IMR-90 (cell line): Measurements from ENCODE around the gene DPAGT1. TPM values are rescaled to one million over a fixed set of nuclear protein-coding genes. Genes with fewer than 3 reads are reported as not detected.

Experiments
- ATAC-seq: fragments of 200-7000 bp; cut with Tn5 transposase; 2 replicates; pipeline ENCODE4 v1.9.1; 2020; ENCODE audit warnings: low read depth, mild to moderate bottlenecking, moderate library complexity
- BruUV-seq: library from RNA; stranded (reverse); fragments of 400-500 nt; replicated peaks from 2 replicates; lab custom pipeline; 2021; lab: Mats Ljungman, UMichigan
- CTCF ChIA-PET: fragments of 300-600 bp; formaldehyde crosslinking; extraction: SDS; loops from one replicate; lab custom pipeline; 2021; ENCODE audit warnings: antibody characterized with exemption; lab: Yijun Ruan, JAX
- POLR2A ChIA-PET: fragments of 300-600 bp; sonication (Branson Sonifier 250); formaldehyde crosslinking; loops from one replicate; lab custom pipeline; 2022; ENCODE audit warnings: antibody characterized with exemption; ENCODE audit not compliant: unreplicated experiment; lab: Charles Lee
- DNase-seq: peaks from one replicate; pipeline ENCODE4 v3.0.0; 2013
- H2AFZ ChIP-seq: replicated peaks from 2 replicates; pipeline ENCODE3; 2013; ENCODE audit warnings: low read length, mild to moderate bottlenecking; ENCODE audit not compliant: poor library complexity
- H2AK5ac ChIP-seq: 2 replicates; pipeline ENCODE4 v1.6.1; 2013; ENCODE audit warnings: low read depth, low read length, inconsistent platforms
- H2AK9ac ChIP-seq: replicated peaks from 2 replicates; pipeline ENCODE3; 2013; ENCODE audit warnings: mild to moderate bottlenecking, low read depth, low read length, moderate library complexity; ENCODE audit not compliant: poor library complexity
- H2BK120ac ChIP-seq: 2 replicates; pipeline ENCODE4 v1.6.1; 2013; ENCODE audit warnings: low read depth, low read length, inconsistent platforms
- H2BK15ac ChIP-seq: 3 replicates; pipeline ENCODE4 v1.6.1; 2013; ENCODE audit warnings: low read depth, low read length, inconsistent platforms
- H2BK20ac ChIP-seq: 2 replicates; pipeline ENCODE4 v1.6.1; 2013; ENCODE audit warnings: low read depth, mild to moderate bottlenecking, inconsistent platforms, low read length, moderate library complexity
- H2BK5ac ChIP-seq: 2 replicates; pipeline ENCODE4 v1.6.1; 2013; ENCODE audit warnings: mild to moderate bottlenecking, low read depth, low read length, inconsistent platforms; ENCODE audit not compliant: poor library complexity, severe bottlenecking
- H3K14ac ChIP-seq: replicated peaks from 2 replicates; pipeline ENCODE4 v1.6.1; 2013; ENCODE audit warnings: low read depth, low read length, inconsistent platforms
- H3K18ac ChIP-seq: 2 replicates; pipeline ENCODE4 v1.6.1; 2013; ENCODE audit warnings: low read depth, low read length, control low read depth
- H3K23ac ChIP-seq: 2 replicates; pipeline ENCODE4 v1.6.1; 2013; ENCODE audit warnings: low read depth, low read length, inconsistent platforms
- H3K27ac ChIP-seq: 2 replicates; pipeline ENCODE4 v1.5.1; 2013; ENCODE audit warnings: mild to moderate bottlenecking, control low read depth, low read length; ENCODE audit not compliant: insufficient read depth
- H3K27me3 ChIP-seq: 2 replicates; pipeline ENCODE4 v1.6.1; 2013; ENCODE audit warnings: low read length; ENCODE audit not compliant: control insufficient read depth, insufficient read depth
- H3K36me3 ChIP-seq: 2 replicates; pipeline ENCODE4 v1.6.1; 2013; ENCODE audit warnings: low read length, mixed read lengths; ENCODE audit not compliant: control insufficient read depth, insufficient read depth
- H3K4ac ChIP-seq: 2 replicates; pipeline ENCODE4 v1.6.1; 2013; ENCODE audit warnings: low read depth, low read length, inconsistent platforms
- H3K4me1 ChIP-seq: 2 replicates; pipeline ENCODE4 v1.6.1; 2013; ENCODE audit warnings: low read length, mixed read lengths; ENCODE audit not compliant: control insufficient read depth, insufficient read depth
- H3K4me2 ChIP-seq: 2 replicates; pipeline ENCODE4 v1.6.1; 2013; ENCODE audit warnings: low read depth, mild to moderate bottlenecking, control low read depth, low read length, moderate library complexity
- H3K4me3 ChIP-seq: 2 replicates; pipeline ENCODE4 v1.5.1; 2013; ENCODE audit warnings: low read depth, mild to moderate bottlenecking, control low read depth, low read length, moderate library complexity; ENCODE audit not compliant: insufficient read depth
- H3K56ac ChIP-seq: 2 replicates; pipeline ENCODE4 v1.6.1; 2013; ENCODE audit warnings: low read length, inconsistent platforms; ENCODE audit not compliant: insufficient read depth; ENCODE audit errors: extremely low read depth
- H3K79me1 ChIP-seq, 2 experiments: 2 replicates each; pipeline ENCODE4 v1.6.1; 2013; ENCODE audit warnings: low read length in 2 of 2, inconsistent platforms in 1 of 2, low read depth in 1 of 2
- H3K9ac ChIP-seq: 2 replicates; pipeline ENCODE4 v1.6.1; 2013; ENCODE audit warnings: low read depth, low read length, control low read depth
- H3K9me1 ChIP-seq: 2 replicates; pipeline ENCODE4 v1.6.1; 2013; ENCODE audit warnings: low read length, inconsistent platforms; ENCODE audit not compliant: insufficient read depth
- H3K9me3 ChIP-seq: 2 replicates; pipeline ENCODE4 v1.6.1; 2013; ENCODE audit warnings: low read length; ENCODE audit not compliant: control insufficient read depth, insufficient read depth
- H4K20me1 ChIP-seq: 2 replicates; pipeline ENCODE4 v1.6.1; 2013; ENCODE audit warnings: low read length, inconsistent platforms; ENCODE audit not compliant: insufficient read depth
- H4K5ac ChIP-seq: 2 replicates; pipeline ENCODE4 v1.6.1; 2013; ENCODE audit warnings: mild to moderate bottlenecking, low read depth, low read length, control low read depth
- H4K8ac ChIP-seq, 2 experiments: 2 replicates each; pipeline ENCODE4 v1.6.1; 2013; ENCODE audit warnings: low read depth in 2 of 2, low read length in 2 of 2, control low read depth in 1 of 2, inconsistent platforms in 1 of 2
- H4K91ac ChIP-seq: 2 replicates; pipeline ENCODE4 v1.6.1; 2013; ENCODE audit warnings: low read depth, low read length, inconsistent platforms; ENCODE audit not compliant: insufficient read depth
- ELK1 ChIP-seq: fragments of 150-350 bp; IDR thresholded peaks from 2 replicates; pipeline ENCODE4 v1.6.1; 2016; ENCODE audit warnings: low read depth, mild to moderate bottlenecking, low read length, moderate library complexity, borderline replicate concordance
- RFX5 ChIP-seq: IDR thresholded peaks from 2 replicates; pipeline ENCODE4 v1.8.0; 2012; ENCODE audit warnings: low read depth, mild to moderate bottlenecking, low read length, moderate library complexity
- SMC3 ChIP-seq: fragments of 150-350 bp; IDR thresholded peaks from 2 replicates; pipeline ENCODE4 v1.6.1; 2016; ENCODE audit warnings: low read depth, mild to moderate bottlenecking, antibody characterized with exemption, low read length, moderate library complexity
- WGBS, 2 experiments: methylation state at CpG; one replicate each; pipeline versions ENCODE4 v1.1.5 to v1.1.7; 2013; ENCODE audit warnings: missing lambda C conversion rate in 2 of 2; ENCODE audit not compliant: insufficient read length in 1 of 2; ENCODE audit errors: extremely low coverage in 2 of 2; 5-methylcytosine and 5-hydroxymethylcytosine counted together
- dilution Hi-C: fragments of 300-500 bp; cut with HindIII; formaldehyde crosslinking; loops from one replicate; pipeline ENCODE4 v1.14.3; 2018; ENCODE audit warnings: low sequenced_read_pairs; ENCODE audit not compliant: unreplicated experiment
- in situ Hi-C: fragments of 300-500 bp; cut with MboI; formaldehyde crosslinking; loops from 3 replicates; pipeline ENCODE4 v1.14.3; 2019; ENCODE audit warnings: low sequenced_read_pairs, inconsistent platforms, mixed read lengths
- intact Hi-C: fragments of 100-400 bp; cut with micrococcal nuclease; formaldehyde crosslinking; loops from 2 replicates; pipeline ENCODE4 v1.10.0; 2022
- polyA plus RNA-seq, 3 experiments: library from polyadenylated mRNA; depleted of rRNA; stranded (reverse); fragments of >200 nt; gene quantifications; 2 replicates each; pipeline ENCODE4 v1.2.3, GENCODE V29; 2012; ENCODE audit warnings: low replicate concordance in 1 of 3
- total RNA-seq: library from RNA; depleted of rRNA; stranded (reverse); fragments of >200 nt; gene quantifications from 2 replicates; pipeline ENCODE4 v1.2.3, GENCODE V29; 2012
- TF ChIP-seq, protein P1 (sequence below): fragments of 150-350 bp; IDR thresholded peaks from 2 replicates; pipeline ENCODE4 v1.6.1; 2017; ENCODE audit warnings: mild to moderate bottlenecking, antibody characterized with exemption, low read length, low read depth

DPAGT1 gene
- total and polyA plus RNA-seq, 2 of the 4 experiments (the other 2 are of a cell fraction) = 15.2 to 53.4 TPM

- dilution Hi-C loops (no loop called here), intact Hi-C loops (loop anchor here (2.0 kb wide), 1 partner anchor 230 kb away; no protein-coding TSS in a partner anchor), in situ Hi-C loops (no loop called here)
- WGBS, 2 experiments = no CpG with 5 or more reads among the region's 12 CpGs
- H3K4me3 ChIP-seq = peak overlapping the region; percentile 57
- H2AFZ ChIP-seq = no peak overlapping the region
- H2AK5ac ChIP-seq = 0 out of 2 replicates have a peak overlapping the region, but pooled peaks have one; percentile 17
- peaks cover 25% of the 10 kb centered on the region for H4K20me1 ChIP-seq
- no peaks in the 10 kb centered on the region for H3K9me3 ChIP-seq
- no peak overlapping the region for H4K91ac ChIP-seq
- peak overlapping the region; percentile 53 for H3K14ac ChIP-seq
- no peak overlapping the region for H2BK120ac ChIP-seq
- H3K4me2 ChIP-seq = peak overlapping the region; percentile 94
- peak overlapping the region; percentile 89 for H3K9ac ChIP-seq
- CTCF ChIA-PET = no interaction called here
- H3K23ac ChIP-seq = peak overlapping the region; percentile 88
- no peak for ATAC-seq
- no peak overlapping the region for H2BK20ac ChIP-seq
- peak overlapping the region; percentile 66 for H3K4ac ChIP-seq
- peaks cover 30% of the 10 kb centered on the region for H3K36me3 ChIP-seq
- no TSS peak for BruUV-seq
- H2BK15ac ChIP-seq = no peak overlapping the region
- H3K9me1 ChIP-seq = peaks cover 10% of the 10 kb centered on the region; the same call in 1 of the 2 replicates
- TF ChIP-seq, protein P1, sequence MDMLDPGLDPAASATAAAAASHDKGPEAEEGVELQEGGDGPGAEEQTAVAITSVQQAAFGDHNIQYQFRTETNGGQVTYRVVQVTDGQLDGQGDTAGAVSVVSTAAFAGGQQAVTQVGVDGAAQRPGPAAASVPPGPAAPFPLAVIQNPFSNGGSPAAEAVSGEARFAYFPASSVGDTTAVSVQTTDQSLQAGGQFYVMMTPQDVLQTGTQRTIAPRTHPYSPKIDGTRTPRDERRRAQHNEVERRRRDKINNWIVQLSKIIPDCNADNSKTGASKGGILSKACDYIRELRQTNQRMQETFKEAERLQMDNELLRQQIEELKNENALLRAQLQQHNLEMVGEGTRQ = no peak
- TF ChIP-seq SMC3 (no peak), RFX5 (no peak), ELK1 (no peak)
- H4K8ac ChIP-seq = peak overlapping the region in 1 of 2 experiments; percentile 33; a peak in 1 of 4 replicates
- H3K27ac ChIP-seq = peak overlapping the region; percentile 43
- peak overlapping the region; percentile 9 for H2BK5ac ChIP-seq
- POLR2A ChIA-PET = interaction anchor here (0.6 to 0.7 kb wide), 3 partner anchors 8 to 1225 kb away, joined by 3 to 10 read pairs (median 4); no protein-coding TSS in a partner anchor
- H3K4me1 ChIP-seq = peaks cover 14% of the 10 kb centered on the region
- no peaks in the 10 kb centered on the region for H3K27me3 ChIP-seq
- peaks cover 7 to 47% of the 10 kb centered on the region in 2 experiments; a peak in 3 of 4 replicates for H3K79me1 ChIP-seq
- peak overlapping the region; percentile 8; the same call in 1 of the 2 replicates for H3K56ac ChIP-seq
- no peak overlapping the region for H4K5ac ChIP-seq
- peak overlapping the region; percentile 83 for H2AK9ac ChIP-seq
- no peak overlapping the region for H3K18ac ChIP-seq
- DNase-seq = peak; percentile 42
These were observed 8.5 kb downstream of the DPAGT1 start for GRCh38 chr11:119092880-119093842.
